Measurements from ENCODE around the gene KIF4B.

- no peak for TF ChIP-seq CTCF (IDR thresholded peaks at IDR 0.05; ENCODE audit: control extremely low read depth in 1 of 3, insufficient read depth in 1 of 3, low read depth in 1 of 3, low read length in 3 of 3)
- TF ChIP-seq CHD1 (IDR thresholded peaks at IDR 0.05; ENCODE audit: low read depth, low read length), result no peak
- TF ChIP-seq BACH1 (IDR thresholded peaks at IDR 0.05; ENCODE audit: low read length), result no peak
- TF ChIP-seq SP4 (IDR thresholded peaks at IDR 0.05; ENCODE audit: low read length), result no peak
- no peak for TF ChIP-seq TAF1 (IDR thresholded peaks at IDR 0.05; ENCODE audit: low read depth, low read length)
- no peak for TF ChIP-seq CREB1 (IDR thresholded peaks at IDR 0.05)
- no peak for TF ChIP-seq YY1 (IDR thresholded peaks at IDR 0.05; ENCODE audit: low read depth, low read length)
- no peak for TF ChIP-seq EGR1 (IDR thresholded peaks at IDR 0.05; ENCODE audit: borderline replicate concordance, low read depth, low read length)
- TF ChIP-seq EZH2 (IDR thresholded peaks at IDR 0.05; ENCODE audit: low read depth, low read length, severe bottlenecking), result no peak
- TF ChIP-seq POU5F1 (IDR thresholded peaks at IDR 0.05; ENCODE audit: low read depth, low read length), result no peak
- no peak for TF ChIP-seq SIN3A (conservative IDR thresholded peaks at IDR 0.05 in 1 of 2, IDR thresholded peaks at IDR 0.05 in 1 of 2; ENCODE audit: low read depth in 1 of 2, low read length in 2 of 2)
- no peak for TF ChIP-seq POLR2AphosphoS5 (IDR thresholded peaks at IDR 0.05; ENCODE audit: low read depth, low read length)
- no peak for TF ChIP-seq E2F6 (IDR thresholded peaks at IDR 0.05)
Observed at GRCh38 chr5:154971501-154971900, 42.1 kb upstream of the KIF4B start.

All from H1 (cell line).